Measurements from ENCODE around the gene PTPRN2. TPM values are rescaled to one million over a fixed set of nuclear protein-coding genes. Genes with fewer than 3 reads are reported as not detected.

Gene PTPRN2
- total RNA-seq, 1 experiment from 2014 or later: 0.11 TPM

- no peak overlapping the region for H3K27ac ChIP-seq (ENCODE audit: low read depth, low read length, poor library complexity, severe bottlenecking)
These were observed 1019.4 kb downstream of the PTPRN2 start for GRCh38 chr7:157568106-157568769.

GRCh38 chr7:157567666-157568065 is 1020.0 kb downstream of the PTPRN2 start:
- BruUV-seq (replicated peaks): no TSS peak
- no peaks in the 10 kb centered on the region for H3K36me3 ChIP-seq (ENCODE audit: insufficient read depth, low read length, poor library complexity, severe bottlenecking)
- DNase-seq (ENCODE audit: low spot score): no peak
- POLR2A ChIA-PET (ENCODE audit: low non-redundant PET): no interaction called here
- H3K27me3 ChIP-seq (replicated peaks; ENCODE audit: insufficient read depth, low read depth, low read length, poor library complexity): no peaks in the 10 kb centered on the region
- no peak overlapping the region for H3K4me3 ChIP-seq (ENCODE audit: low read depth, low read length, poor library complexity, severe bottlenecking)
- intact Hi-C loops (cut with micrococcal nuclease; ENCODE audit: unreplicated experiment): no loop called here
- H3K9me3 ChIP-seq (ENCODE audit: low read depth, low read length, poor library complexity, severe bottlenecking): no peaks in the 10 kb centered on the region
- H3K27ac ChIP-seq (ENCODE audit: low read depth, low read length, poor library complexity, severe bottlenecking): no peak overlapping the region
- TF ChIP-seq CTCF (conservative IDR thresholded peaks at IDR 0.05; ENCODE audit: low read depth, low read length): no peak
- no peak for TF ChIP-seq EZH2 (IDR thresholded peaks at IDR 0.05; ENCODE audit: borderline replicate concordance, low read depth, low read length, poor library complexity, severe bottlenecking)
- no peaks in the 10 kb centered on the region for H3K4me1 ChIP-seq (ENCODE audit: insufficient read depth, low read length, poor library complexity, severe bottlenecking)
- CTCF ChIA-PET: no interaction called here

More at GRCh38 chr7:157568106-157568769, 1019.4 kb downstream of the PTPRN2 start:
- no peaks in the 10 kb centered on the region for H3K9me3 ChIP-seq (ENCODE audit: low read depth, low read length, poor library complexity, severe bottlenecking)
- CTCF ChIA-PET: no interaction called here
- no peak for TF ChIP-seq CTCF (conservative IDR thresholded peaks at IDR 0.05; ENCODE audit: low read depth, low read length)
- TF ChIP-seq EZH2 (IDR thresholded peaks at IDR 0.05; ENCODE audit: borderline replicate concordance, low read depth, low read length, poor library complexity, severe bottlenecking): no peak
- DNase-seq (ENCODE audit: low spot score): no peak
- no peaks in the 10 kb centered on the region for H3K36me3 ChIP-seq (ENCODE audit: insufficient read depth, low read length, poor library complexity, severe bottlenecking)
- no peaks in the 10 kb centered on the region for H3K27me3 ChIP-seq (replicated peaks; ENCODE audit: insufficient read depth, low read depth, low read length, poor library complexity)
- no TSS peak for BruUV-seq (replicated peaks)
- intact Hi-C loops (cut with micrococcal nuclease; ENCODE audit: unreplicated experiment): no loop called here
- peak overlapping the region; percentile 29 for H3K4me3 ChIP-seq (ENCODE audit: low read depth, low read length, poor library complexity, severe bottlenecking)
- H3K4me1 ChIP-seq (ENCODE audit: insufficient read depth, low read length, poor library complexity, severe bottlenecking): no peaks in the 10 kb centered on the region
- POLR2A ChIA-PET (ENCODE audit: low non-redundant PET): no interaction called here

- Histone ChIP-seq H3K36me3 (ENCODE audit: insufficient read depth, low read length, poor library complexity, severe bottlenecking) (no peaks in the 10 kb centered on the region), H3K9me3 (ENCODE audit: low read depth, low read length, poor library complexity, severe bottlenecking) (no peaks in the 10 kb centered on the region), H3K27ac (ENCODE audit: low read depth, low read length, poor library complexity, severe bottlenecking) (no peak overlapping the region), H3K4me1 (ENCODE audit: insufficient read depth, low read length, poor library complexity, severe bottlenecking) (no peaks in the 10 kb centered on the region), H3K27me3 (replicated peaks; ENCODE audit: insufficient read depth, low read depth, low read length, poor library complexity) (no peaks in the 10 kb centered on the region), H3K4me3 (ENCODE audit: low read depth, low read length, poor library complexity, severe bottlenecking) (no peak overlapping the region)
- POLR2A ChIA-PET (ENCODE audit: low non-redundant PET): no interaction called here
- TF ChIP-seq EZH2 (IDR thresholded peaks at IDR 0.05; ENCODE audit: borderline replicate concordance, low read depth, low read length, poor library complexity, severe bottlenecking) (no peak), CTCF (conservative IDR thresholded peaks at IDR 0.05; ENCODE audit: low read depth, low read length) (no peak)
- intact Hi-C loops (cut with micrococcal nuclease; ENCODE audit: unreplicated experiment): no loop called here
- no peak for DNase-seq (ENCODE audit: low spot score)
- CTCF ChIA-PET: no interaction called here
- no TSS peak for BruUV-seq (replicated peaks)
These were observed 1021.0 kb downstream of the PTPRN2 start for GRCh38 chr7:157566631-157567006.

Data from A673 (cell line).